ENCODE data around the gene RNF5.

- no peak for TF ChIP-seq POLR2A (IDR thresholded peaks at IDR 0.05; ENCODE audit: low read length)
- TF ChIP-seq GATA1 (IDR thresholded peaks at IDR 0.05; ENCODE audit: low read depth, low read length) = no peak
Measured at GRCh38 chr6:32216285-32216684, 38.1 kb downstream of the RNF5 start.

Measured in erythroblast (primary cell).